Stimulated activated CD4-positive, alpha-beta T cell treated with anti-CD3 and anti-CD28 coated beads, TNF-alpha, amount 100 ng/mL, for 48 hours (primary cell): Measurements from ENCODE around the gene KRTAP4-4.
"Not testable (repeated sequence)": the region's sequence is repeated elsewhere in the genome, so short reads cannot be mapped to it uniquely, and the experiment has no call there.

ENCODE experiments used
- DNase-seq, 3 donors: peaks; one replicate each; pipeline ENCODE4 v3.0.0-alpha.2; 2020; ENCODE audit warnings: low read depth in 3 of 3

Gene KRTAP4-4

GRCh38 chr17:41160648-41161047, at the start of gene KRTAP4-4:
TSS of gene KRTAP4-4 (minus strand) at chr17:41160748. CDS start at chr17:41160691, 57 bp downstream.
- DNase-seq, result no peak

GRCh38 chr17:41199421-41200078, 39.0 kb upstream of the KRTAP4-4 start:
- DNase-seq, result no peak

- no peak for DNase-seq
These were observed 35.5 kb upstream of the KRTAP4-4 start for GRCh38 chr17:41196068-41196467.

- no peak for DNase-seq
These were observed 29.8 kb upstream of the KRTAP4-4 start for GRCh38 chr17:41190328-41190727.

GRCh38 chr17:41189837-41190318, 29.3 kb upstream of the KRTAP4-4 start, which contains the start of gene KRTAP9-1:
TSS of gene KRTAP9-1 (plus strand) at chr17:41189887. CDS start at chr17:41189887, 0 bp downstream.
- DNase-seq, result not testable (repeated sequence)

GRCh38 chr17:41186872-41187271, 26.3 kb upstream of the KRTAP4-4 start:
- DNase-seq, result no peak

GRCh38 chr17:41185001-41185400, 24.5 kb upstream of the KRTAP4-4 start:
- DNase-seq, result no peak

GRCh38 chr17:41184480-41184961, 24.0 kb upstream of the KRTAP4-4 start, which contains the start of gene KRTAP4-1:
TSS of gene KRTAP4-1 (minus strand) at chr17:41184911. CDS start at chr17:41184854, 57 bp downstream.
- DNase-seq, result no peak

GRCh38 chr17:41178843-41179616, 18.5 kb upstream of the KRTAP4-4 start:
- DNase-seq, result no peak

GRCh38 chr17:41178341-41178740, 17.8 kb upstream of the KRTAP4-4 start:
- no peak for DNase-seq

- no peak for DNase-seq
These were observed 17.3 kb upstream of the KRTAP4-4 start, which contains the start of gene KRTAP4-2 for GRCh38 chr17:41177727-41178271. TSS of gene KRTAP4-2 (minus strand) at chr17:41178221. CDS start at chr17:41178164, 57 bp downstream.

- no peak for DNase-seq
These were observed 16.3 kb upstream of the KRTAP4-4 start for GRCh38 chr17:41176744-41177387.

GRCh38 chr17:41171886-41172285, 11.3 kb upstream of the KRTAP4-4 start:
- no peak for DNase-seq

GRCh38 chr17:41168121-41168520, 7.6 kb upstream of the KRTAP4-4 start, which contains the start of gene KRTAP4-3:
TSS of gene KRTAP4-3 (minus strand) at chr17:41168221. CDS start at chr17:41168172, 49 bp downstream.
- DNase-seq, result no peak

- DNase-seq, result no peak
These were observed 7.0 kb upstream of the KRTAP4-4 start for GRCh38 chr17:41167561-41167960.

- DNase-seq, result no peak
These were observed 3.3 kb upstream of the KRTAP4-4 start for GRCh38 chr17:41163828-41164227.

- DNase-seq, result not testable (repeated sequence)
These were observed 358 bp downstream of the KRTAP4-4 start for GRCh38 chr17:41160190-41160589.

GRCh38 chr17:41153856-41154255, 6.7 kb downstream of the KRTAP4-4 start:
- DNase-seq, result no peak

- DNase-seq, result no peak
These were observed 9.0 kb downstream of the KRTAP4-4 start for GRCh38 chr17:41151525-41151924.

- DNase-seq, result no peak
These were observed 10.5 kb downstream of the KRTAP4-4 start for GRCh38 chr17:41150026-41150425.

GRCh38 chr17:41149652-41149985, 10.9 kb downstream of the KRTAP4-4 start, which contains the start of gene KRTAP4-5:
TSS of gene KRTAP4-5 (minus strand) at chr17:41149825. CDS start at chr17:41149767, 58 bp downstream.
- DNase-seq, result no peak
